GM13976 (cell line): ENCODE measurements around the gene HCN2.
"Not testable (repeated sequence)": the region's sequence is repeated elsewhere in the genome, so short reads cannot be mapped to it uniquely, and the experiment has no call there.

Experiments used
- DNase-seq: peaks from one replicate; pipeline ENCODE4 v3.0.0; 2012; ENCODE audit warnings: low spot score
- in situ Hi-C: fragments of 300-500 bp; cut with MboI; formaldehyde crosslinking; loops from one replicate; pipeline ENCODE4 v1.12.0; 2022; ENCODE audit warnings: low sequenced_read_pairs, mixed read lengths, inconsistent platforms; ENCODE audit not compliant: unreplicated experiment
- TF ChIP-seq, protein P1 (sequence below): IDR thresholded peaks from 2 replicates; pipeline ENCODE4 v1.5.1; 2012; ENCODE audit warnings: borderline replicate concordance, mild to moderate bottlenecking; ENCODE audit not compliant: insufficient read depth; ENCODE audit errors: extremely low read depth, missing control alignments, control extremely low read depth

HCN2 gene

DNA sequence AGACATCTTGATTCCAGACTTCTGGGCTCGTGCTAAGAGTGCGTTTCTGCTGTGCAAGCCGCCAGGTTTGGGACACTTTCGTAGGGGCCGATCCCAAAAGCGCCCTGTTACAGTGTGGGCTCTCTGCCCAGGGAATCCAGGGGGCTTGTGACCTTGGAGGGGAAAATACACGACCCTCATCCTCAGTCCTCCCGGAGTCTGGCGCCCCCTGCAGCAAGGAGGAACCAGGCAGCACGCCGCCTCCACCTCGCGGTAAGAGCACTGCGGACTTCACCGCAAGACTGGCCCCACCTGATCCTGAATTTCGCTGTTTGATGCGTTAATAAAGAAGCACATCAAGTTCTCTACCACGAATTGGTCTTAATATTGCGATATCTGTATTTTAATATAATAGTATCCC is 38.5 kb downstream of the HCN2 start:
- in situ Hi-C loops = no loop called here
- TF ChIP-seq, protein P1, sequence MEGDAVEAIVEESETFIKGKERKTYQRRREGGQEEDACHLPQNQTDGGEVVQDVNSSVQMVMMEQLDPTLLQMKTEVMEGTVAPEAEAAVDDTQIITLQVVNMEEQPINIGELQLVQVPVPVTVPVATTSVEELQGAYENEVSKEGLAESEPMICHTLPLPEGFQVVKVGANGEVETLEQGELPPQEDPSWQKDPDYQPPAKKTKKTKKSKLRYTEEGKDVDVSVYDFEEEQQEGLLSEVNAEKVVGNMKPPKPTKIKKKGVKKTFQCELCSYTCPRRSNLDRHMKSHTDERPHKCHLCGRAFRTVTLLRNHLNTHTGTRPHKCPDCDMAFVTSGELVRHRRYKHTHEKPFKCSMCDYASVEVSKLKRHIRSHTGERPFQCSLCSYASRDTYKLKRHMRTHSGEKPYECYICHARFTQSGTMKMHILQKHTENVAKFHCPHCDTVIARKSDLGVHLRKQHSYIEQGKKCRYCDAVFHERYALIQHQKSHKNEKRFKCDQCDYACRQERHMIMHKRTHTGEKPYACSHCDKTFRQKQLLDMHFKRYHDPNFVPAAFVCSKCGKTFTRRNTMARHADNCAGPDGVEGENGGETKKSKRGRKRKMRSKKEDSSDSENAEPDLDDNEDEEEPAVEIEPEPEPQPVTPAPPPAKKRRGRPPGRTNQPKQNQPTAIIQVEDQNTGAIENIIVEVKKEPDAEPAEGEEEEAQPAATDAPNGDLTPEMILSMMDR = no peak
- no peak for DNase-seq

DNA sequence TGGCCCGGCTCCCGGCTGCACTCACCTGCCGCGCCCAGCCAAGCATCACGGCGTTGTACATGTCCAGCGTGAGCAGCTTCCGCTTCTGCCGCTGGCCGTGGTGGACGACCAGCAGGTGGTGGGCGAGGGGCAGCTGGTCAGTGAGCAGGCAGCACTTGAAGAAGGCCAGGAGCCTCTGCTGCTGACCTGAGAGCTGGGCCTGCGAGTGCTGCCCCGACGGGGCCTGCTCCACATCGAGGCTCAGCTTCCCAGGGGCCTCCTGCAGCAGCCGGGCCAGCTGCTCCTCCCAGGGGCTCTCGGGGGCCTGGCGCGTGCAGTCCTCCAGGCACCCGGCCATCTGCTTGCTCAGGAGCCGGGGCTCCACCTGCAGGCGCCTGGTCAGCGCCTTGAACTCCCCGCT is 39.8 kb downstream of the HCN2 start:
- DNase-seq, in situ Hi-C loops: not testable (repeated sequence)

DNA sequence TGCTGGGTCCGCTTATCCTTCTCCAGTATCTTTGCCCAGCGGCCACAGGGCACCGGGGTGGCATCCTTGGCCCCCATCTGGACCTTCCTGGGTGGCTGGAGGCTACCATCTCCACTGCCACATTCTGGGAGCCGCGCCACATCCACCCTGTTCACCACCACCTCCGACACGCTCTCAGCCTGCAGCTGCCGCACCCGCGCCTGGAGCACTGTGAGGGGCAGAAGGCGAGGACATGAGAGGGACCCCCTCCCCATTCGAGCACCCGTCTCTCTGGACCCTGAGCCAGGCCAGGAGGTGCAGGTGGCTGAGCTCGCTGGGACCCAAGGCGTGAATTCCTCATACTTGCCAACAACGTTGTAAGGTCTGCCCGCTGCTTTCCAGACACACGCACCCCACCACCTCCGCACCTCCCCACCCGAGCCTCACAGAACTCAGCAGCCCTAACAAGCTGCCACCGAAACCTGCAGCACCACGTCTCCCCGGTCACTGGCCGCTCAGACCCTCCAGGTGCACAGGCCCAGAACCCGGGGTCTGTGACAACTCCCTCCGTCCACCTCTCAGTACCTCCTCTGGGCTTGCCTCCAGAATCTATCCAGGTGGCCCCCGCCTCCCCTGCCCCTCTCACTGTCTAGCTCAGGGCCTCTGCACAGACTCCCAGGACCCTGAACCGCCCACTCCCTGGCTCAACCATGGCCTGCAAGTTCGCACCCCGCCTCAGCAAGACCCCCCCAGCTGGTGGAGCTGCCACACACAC is 40.5 kb downstream of the HCN2 start:
- no peak for DNase-seq
- TF ChIP-seq, protein P1 = no peak
- in situ Hi-C loops = no loop called here

DNA sequence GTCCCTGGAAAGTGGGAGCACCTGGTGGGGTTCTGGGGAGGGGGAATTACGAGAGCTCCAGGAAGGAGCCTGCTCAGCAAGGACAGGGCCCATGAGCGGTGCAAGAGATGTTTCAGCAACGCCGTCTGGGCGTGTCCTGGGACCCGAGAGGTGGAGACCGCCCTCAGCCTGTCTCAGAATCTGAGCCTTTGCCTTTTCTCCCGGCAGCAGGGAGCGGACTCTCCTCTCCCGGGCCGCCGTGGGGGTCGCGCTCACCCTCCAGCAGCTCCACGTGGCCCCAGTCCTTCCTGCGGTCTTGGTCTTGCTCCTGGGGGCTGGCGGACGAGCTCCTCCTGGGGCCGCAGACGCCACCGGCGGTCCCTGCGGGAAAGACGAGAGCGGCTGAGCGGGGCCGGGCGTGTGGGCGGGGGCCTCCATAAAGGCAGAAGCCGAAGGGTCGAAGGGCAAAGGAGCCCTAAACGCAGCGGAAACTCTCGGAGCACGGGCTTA is 42.9 kb downstream of the HCN2 start:
- TF ChIP-seq, protein P1 = no peak
- in situ Hi-C loops = no loop called here
- DNase-seq = peak; percentile 84

DNA sequence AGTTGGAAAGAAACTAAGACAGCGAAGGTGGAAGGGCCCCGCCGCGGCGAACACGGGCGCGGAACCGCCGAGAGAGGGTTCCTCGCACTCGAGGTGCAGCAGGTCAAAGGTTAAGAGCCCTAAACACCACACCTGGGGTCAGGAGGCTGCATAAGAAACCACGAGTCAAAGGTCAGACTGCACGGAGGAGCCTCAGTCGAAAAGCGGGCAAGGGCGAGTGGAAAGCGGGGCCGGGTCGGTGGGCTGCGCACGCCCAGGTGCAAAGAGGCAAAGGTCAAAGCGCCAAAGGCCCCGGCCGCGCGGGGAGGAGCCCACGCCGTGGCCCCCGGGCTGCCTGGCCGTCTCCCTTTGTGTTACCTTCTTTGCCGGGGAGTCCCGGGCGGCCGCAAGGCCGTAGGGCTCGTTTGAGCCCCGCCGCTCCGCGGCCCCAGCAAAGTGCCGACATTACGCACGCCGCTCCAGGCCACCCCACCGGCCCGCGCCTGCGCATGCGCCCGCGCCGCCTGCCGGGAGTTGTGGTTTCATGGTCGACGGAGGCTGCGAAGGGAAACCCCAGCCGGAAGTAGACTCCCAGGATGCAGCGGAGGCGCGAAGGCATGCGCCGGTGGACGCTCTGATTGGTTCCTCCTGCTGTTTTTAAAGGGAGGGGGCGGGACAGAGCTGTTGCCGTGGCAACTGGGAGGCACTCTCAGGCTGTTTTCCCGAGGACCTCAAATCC is 43.5 kb downstream of the HCN2 start, which contains the start of gene POLRMT:
Gene POLRMT, minus strand, starts transcription at position 470 of the 718 bp plus-strand sequence. Its CDS starts 25 bp downstream, at position 445.
- in situ Hi-C loops = no loop called here
- TF ChIP-seq, protein P1 = no peak
- peak; percentile 100 for DNase-seq

DNA sequence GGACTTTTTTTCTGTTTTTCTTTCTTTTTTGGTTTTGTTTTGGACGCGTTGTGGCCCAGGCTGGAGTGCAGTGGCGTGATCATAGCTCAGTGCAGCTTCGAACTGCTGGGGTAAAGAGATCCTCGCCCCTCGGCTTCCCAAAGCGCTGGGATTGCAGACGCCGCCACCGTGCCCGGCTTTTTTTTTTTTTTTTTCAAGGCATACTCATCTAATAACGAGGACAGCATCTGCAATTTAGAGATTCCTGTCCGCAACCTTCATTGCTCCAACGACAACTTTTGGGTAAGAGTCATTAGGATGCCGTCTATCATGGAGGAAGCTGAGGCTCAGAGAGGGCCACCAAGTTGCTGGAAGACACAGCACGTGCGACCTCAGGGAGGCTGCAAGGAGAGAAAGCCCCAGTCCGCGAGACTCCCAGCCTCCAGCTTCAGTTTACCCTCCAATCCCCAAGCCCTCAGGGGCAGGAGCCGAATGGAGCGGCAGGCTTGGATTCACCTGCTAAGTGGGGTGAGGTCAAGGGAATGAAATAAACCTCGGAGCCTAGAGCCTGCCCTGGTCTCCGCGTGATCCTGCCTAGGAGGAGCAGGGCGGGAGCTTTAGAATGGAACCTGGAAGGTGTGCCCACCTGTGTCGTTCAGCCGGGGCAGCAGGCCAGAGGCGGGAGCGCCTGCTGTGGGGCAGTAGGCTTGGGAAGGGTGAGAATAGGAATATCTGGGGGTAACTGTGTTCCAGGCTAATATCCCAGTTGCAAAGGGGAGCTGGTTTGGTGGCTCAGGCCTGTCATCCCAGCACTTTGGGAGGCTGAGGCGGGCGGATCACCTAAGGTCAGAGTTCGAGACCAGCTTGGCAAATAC is 44.3 kb downstream of the HCN2 start:
- TF ChIP-seq, protein P1 = no peak
- no peak for DNase-seq
- in situ Hi-C loops = no loop called here
